GM21390 (cell line): ENCODE measurements around the gene SERPINB12.
A peak's percentile ranks its signal among the peaks of the same experiment; 100 is the strongest.

Source experiments
- ATAC-seq: cut with Tn5 transposase; IDR thresholded peaks from one replicate; pipeline ENCODE4 v1.9.1; 2021; ENCODE audit not compliant: unreplicated experiment

Gene SERPINB12

DNA sequence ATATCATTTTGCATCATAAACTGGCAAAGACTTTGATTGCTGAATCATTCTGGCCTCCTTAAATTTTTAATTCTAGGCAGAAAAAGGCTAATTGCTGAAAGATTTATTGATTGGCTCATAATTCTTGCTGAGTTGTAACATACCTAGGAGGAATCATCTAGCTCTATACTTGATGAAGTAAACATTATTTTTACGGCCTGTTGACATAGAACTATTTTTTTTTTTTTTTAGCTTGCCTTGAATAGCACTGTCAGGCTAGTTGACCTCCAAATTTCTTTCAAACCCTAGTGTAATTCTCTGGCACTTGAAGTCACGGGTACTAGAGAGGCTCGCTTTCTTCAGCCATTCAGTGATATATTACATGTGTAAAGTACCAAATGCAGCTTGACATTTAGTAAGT, 2.8 kb downstream of the SERPINB12 start:
- no peak for ATAC-seq

DNA sequence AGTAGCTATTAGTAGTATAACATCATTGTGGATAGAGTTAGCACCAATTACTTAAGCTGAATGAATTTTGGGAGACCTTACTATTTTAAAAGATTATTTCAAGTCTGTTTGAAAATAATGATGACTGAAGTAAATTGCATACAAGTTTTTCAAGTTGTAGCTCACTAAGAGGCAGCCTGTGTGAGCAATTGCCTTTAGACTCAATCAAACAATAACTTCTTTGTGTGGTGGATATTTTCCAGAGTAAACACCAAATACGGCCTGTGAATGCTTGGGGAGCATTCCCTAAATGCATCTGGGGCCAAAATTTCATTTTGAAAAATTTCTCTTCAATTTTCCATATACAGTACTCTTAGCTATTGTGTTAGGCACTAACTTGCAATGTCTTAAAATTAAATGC, 7.9 kb downstream of the SERPINB12 start:
- ATAC-seq, result no peak

DNA sequence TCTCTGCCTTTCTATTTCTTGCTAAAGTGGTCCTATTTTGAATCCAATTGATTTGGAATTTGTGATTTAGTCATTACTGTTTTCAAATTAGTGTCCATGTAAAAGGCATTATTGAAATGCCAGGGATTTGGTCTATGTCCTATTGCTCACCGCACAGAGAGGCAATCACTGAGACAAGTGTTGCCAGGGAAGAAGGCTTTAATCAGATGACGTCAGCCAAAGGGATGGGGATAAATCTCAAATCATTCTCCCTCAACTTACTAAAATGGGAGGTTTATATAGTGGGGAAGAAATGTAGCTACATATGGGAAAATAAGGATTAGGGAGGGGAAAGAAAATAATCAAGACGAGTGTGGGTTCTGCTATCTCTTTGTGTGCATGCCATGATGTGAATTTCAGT, 9.6 kb downstream of the SERPINB12 start:
- ATAC-seq, result no peak

DNA sequence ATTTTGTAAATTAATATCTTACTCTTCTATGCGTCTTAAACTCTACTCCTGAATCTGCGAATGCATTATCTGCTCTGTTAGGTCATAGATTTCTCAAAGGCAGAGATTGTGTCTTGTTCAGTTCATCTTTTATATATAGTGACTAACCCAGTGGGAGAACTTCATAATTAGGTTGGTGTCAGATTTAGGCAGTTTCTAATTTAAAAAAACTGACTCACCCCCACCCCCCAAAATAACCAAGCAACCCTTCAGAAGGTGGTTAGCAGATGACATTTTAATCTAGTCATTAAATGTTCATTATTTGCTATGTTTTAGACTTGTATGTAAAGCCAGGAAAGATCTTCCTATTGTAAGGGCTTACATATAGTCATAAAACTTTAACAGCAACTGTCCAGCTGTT, 10.4 kb downstream of the SERPINB12 start:
- ATAC-seq, result no peak

DNA sequence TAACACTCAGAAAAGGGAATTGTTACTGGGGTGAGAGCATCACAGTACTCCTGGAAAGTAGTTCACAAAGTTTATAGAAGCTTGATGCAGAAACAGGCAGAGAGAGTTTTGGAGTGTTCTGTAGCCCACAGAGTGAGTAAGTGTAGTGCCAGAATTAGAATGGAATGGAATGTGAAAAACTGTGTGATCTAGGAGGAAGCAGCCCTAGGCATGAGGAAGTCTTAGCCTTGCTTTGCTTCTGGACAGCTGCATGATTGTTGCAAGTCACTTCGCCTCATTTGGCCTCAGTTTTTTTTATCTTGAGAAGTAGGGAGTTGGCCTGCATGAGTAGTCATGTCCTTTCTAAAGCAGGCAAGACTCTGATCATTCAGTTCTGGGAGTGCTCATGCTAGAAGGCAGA, 10.9 kb downstream of the SERPINB12 start:
- ATAC-seq, result no peak

DNA sequence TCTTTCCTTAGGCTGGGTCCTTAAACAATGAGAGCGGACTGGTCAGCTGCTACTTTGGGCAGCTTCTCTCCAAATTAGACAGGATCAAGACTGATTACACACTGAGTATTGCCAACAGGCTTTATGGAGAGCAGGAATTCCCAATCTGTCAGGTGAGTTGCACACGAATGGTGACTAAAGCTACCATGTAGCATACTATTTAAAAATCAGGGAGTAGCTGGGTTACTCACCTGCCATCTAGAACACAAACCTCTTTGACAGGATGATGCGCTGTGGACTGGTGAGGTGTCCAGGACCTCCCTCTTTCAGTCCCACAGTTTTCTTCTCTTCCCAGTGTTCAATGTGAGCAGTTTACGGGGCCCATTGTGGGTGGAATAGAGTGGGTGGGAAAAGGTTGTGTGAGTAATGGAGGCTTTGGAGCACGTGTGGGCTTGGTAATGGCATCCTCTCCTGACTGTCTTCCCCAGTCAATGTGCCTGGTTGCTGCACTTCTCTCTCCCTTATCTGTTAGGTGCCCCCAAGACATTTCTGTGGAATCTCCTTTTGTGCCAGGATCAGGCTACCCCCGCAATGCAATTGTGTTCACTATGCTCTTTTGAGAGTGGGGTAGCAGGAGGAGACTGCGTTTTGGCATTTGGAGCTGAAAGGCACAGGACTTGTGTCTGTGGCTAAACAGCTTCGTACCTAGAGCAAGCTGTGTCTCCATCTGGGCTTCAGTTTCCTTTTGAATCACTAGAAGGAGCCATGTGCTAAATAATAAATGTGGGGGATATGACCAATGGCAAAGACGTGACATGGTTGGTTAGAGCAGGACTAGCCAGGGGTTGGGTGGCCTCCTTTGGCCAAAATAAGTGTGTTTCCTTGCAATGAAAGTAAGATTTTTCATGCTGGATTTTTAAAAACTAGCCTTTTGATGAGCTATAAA, 17.7 kb downstream of the SERPINB12 start:
- no peak for ATAC-seq

DNA sequence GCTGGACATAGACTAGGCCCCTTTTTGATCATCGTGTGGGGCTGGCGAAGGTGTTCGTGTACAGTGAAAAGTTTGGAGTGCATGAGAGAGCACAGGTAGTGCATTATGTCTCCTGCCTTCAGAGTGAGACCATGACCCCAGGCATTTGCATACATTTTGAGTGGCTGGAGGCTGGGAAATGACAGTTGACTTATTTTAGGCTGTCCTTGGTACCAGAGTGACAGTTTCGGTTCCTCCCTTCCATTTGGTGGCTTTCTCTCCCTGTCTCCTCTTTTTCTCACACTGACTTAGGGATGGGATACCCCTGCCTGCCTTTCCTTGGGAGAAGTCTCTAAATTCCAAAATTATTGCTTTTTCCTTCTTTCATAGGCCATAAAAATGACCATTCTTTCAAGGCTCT, 20.1 kb downstream of the SERPINB12 start:
- ATAC-seq, result peak; percentile 84

DNA sequence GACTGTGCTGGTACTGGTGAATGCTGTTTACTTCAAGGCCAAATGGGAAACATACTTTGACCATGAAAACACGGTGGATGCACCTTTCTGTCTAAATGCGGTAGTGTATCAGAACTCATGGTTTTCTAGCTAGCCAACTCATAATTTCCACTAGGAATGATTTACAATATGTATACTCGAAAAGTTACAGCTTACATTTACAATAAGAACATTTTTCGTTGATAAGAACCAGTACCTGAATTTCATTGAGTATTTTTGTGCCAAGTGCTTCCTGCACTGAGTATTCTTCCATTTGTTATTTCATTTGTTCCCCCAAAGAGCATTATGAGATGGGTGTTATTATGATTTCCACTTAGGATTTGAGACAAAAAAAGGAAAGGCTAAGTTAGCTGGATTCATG, 21.9 kb downstream of the SERPINB12 start:
- ATAC-seq, result no peak

DNA sequence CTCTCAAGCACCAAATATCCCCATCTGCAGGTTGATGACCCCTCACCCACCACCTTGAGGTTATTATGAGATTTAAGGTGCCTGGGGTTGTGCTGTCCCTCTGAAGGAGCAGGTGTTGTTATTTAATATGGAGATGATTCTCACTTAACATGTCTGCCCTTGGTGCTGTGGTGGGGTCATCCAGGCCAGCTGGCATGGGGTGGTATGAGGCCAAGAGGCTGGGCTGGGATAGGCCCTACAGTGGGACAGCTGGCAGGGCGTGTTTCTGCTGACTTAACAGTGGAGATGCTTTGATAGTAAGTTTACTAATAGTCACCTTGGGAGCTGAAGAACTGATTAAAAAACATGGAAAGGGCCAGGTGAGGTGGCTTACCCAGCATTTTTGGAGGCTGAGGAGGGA, 22.4 kb downstream of the SERPINB12 start:
- no peak for ATAC-seq

DNA sequence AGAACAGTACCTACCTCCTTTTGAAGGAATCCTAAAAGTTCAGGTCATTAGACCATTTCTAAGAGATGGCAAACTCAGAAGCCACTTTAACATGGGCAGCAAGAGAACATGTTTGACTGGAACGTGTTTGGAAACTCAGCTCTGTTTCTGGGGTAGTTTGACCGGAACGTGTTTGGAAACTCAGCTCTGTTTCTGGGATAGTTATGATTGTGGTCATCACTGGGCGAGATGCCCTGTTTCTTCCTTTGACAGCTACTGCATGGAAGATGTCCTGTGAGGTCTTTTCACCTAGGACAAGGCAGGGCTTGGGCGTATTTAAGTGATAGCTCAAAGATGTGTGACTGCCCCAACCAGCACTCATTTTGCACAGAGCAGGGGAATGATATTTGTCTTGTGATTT, 25.1 kb downstream of the SERPINB12 start:
- ATAC-seq, result no peak

DNA sequence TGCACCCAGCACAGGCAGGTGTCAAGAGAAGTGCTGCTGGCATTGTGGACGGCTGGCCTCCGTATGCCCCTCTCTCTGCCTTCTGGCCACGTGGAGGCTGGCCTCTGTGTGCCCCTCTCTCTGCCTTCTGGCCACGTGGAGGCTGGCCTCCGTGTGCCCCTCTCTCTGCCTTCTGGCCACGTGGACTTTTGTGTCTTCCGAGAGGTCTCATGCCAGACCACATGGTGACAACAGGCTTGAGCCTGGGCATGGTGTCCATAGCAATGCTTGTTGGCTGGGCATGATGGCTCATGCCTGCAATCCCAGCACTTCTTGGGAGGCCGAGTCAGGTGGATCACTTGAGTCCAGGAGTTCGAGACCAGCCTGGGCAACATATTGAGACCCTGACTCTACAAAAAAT, 25.7 kb downstream of the SERPINB12 start:
- ATAC-seq, result no peak

DNA sequence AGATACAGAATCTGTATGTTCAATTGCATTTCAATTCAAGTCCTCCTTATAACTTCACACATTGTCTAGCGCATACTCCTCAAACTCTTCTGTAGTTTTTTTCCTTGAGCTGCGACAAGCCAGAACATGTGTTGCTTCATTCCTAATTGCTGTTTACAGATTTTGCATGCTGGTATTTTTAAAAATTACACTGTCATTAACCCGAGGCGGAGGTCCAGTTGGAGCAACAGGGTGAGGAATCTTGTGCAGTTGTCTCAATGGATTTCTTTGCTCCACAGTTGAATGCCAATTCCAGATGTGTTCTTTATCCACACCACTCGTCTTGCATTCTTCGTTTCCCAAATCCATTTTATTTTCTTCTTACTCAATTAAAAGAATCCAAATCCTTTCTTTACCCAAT, 28.6 kb downstream of the SERPINB12 start:
- no peak for ATAC-seq

DNA sequence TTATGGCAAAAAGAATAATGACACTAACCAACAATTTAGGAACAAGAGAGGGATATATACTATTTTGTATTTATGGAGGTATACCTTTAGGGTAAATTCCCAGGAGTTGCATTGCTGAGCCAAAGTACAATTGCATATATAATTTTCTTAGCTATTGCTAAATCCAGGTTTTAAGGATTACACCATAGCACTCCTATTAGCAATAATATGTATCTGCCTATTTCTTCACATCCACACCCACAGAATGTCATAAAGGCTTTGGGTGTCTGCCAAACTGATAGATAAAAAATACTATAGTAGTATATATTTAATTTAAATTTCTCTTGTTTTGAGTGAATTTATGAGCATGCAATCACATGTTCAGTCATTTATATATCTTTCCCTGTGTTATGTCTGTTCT, 33.5 kb downstream of the SERPINB12 start:
- no peak for ATAC-seq

DNA sequence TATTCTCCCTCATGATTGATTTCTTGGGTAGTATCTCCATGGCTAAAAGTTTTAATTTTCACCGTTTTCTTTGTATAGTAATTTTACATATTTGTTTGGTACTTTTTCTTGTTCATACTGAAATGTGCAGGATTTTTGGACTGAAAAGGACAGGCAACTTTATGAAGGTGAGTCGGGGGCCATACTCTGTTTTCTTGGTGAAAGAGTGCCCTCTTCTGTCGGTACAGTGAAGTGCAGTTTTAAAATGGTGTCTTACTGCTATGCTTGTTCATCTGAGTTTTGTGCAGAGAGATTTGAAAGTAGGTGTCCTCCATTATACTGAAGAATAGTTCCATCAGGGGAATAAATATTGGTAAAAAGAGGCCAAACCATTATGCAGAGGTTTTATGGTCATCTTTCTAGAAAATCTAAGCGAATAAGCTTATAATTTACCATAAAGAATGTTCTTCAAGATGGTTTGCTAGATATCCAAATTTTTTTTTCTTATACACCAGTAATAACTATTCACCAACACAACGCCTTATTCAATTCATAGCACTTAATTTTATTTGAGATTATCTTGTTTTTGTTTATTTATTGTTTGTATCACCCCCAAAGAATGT, 36.3 kb downstream of the SERPINB12 start:
- ATAC-seq, result peak; percentile 83

DNA sequence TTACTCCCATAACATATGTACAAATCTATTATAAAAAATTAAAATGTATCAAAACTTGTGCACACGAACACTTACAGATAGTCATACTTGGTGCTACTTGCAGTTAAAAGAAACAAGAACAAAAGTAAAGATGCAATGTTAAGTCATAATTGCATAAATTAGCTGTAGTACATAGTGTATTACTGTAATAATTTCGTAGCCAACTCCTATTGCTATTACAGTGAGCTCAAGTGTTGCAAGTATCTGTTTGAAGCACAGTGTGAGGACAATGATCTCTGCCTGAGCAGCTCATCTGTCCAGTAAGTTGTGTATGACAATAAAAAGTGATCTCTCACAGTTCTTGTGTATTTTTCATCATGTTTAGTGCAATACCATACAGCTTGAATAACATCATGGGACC, 37.4 kb downstream of the SERPINB12 start:
- no peak for ATAC-seq

DNA sequence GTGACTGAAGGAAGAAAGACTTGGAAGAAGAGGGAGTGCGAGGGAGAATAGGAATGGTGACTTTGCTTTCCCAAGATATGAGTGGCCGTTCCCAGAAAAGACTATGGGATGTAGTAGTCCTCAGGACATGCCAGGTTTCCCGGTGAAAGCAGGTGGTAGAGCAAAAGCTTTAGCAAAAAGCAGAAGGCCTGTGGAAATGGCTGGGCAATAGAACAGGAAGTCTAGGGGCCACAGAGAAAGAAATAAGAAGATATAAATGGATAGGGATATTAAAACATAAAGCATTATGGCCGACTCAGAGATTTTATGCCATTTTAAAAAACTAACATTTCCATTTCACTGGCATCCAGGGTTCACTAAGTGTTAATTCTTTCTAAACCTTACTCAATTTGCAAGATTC, 43.8 kb downstream of the SERPINB12 start:
- ATAC-seq, result no peak

DNA sequence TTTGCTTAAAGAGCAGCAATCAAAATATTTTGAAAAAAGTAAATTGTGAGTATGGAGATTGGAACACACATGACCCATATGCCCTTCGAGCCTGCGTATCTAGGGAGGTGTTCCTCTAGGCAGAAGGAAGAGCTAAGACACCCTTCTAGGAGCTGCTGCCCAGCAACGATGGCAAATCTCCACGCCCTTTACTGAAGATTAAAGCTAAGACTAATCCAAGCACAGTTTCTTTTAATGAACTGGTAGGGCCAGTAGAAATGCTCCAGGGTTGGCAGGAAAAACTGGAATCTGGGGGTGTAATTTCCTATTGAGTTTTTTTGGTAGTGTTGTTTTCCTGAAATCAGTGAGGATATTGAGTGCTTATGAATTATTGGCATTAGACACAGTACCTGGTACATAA, 44.3 kb downstream of the SERPINB12 start:
- no peak for ATAC-seq

DNA sequence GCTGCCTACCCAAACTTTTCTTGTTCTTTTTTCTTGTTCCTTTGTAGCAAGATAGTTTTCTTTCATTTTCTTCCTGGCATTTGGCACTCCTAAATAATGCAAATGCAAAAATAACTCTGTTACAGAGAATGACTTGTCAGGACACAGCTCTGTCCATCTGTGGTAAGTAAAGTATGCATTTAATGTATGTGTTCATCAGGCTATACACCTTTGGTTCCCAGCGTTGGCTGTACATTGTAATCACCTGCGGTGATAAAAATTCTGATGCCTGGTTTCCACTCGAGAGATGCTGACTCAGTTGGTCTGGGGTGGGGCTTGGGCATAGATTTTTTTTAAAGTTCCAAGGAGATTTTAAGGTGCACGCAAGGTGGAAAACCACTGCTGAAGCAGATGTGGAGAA, 44.8 kb downstream of the SERPINB12 start, which contains the start of gene SERPINB13:
SERPINB13 (plus strand) TSS at position 378 of the 400 bp plus-strand sequence. CDS start 1,325 bp downstream, outside the sequence.
- no peak for ATAC-seq

DNA sequence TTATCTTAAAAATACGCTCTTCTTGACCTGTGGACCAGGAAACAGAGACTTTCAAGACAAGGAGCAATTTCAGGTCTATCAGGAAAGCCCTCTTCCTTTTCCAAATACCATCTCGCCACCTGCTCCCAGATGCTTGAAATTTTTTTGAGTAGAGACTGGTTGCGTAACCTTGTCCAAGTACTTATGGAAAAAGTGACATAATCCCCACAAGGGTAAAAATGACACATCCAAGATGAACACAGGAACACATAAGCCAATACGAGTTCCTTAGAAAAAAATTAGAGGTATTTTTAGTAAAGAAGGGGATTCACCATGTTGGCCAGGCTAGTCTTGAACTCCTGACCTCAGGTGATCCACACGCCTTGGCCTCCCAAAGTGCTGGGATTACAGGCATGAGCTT, 46.7 kb downstream of the SERPINB12 start:
- ATAC-seq, result no peak

DNA sequence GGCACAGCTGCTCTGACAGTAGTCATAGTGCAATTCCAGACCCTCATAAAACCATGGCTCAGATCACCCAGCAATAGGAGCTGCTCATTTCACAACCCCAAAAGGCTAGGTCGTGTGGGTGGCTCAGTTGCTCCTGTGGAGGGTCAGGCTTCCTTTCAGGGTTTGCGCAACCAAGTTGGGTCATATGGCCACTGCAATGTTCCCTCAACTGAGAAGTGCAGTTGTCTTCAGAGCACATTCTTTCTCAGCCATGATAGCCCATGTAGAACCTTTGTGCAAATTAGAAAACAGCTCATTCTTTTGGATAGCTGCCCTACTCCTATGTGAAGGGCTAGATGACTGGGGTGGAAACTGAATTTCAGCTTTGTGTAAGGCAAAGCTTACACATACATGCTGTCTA, 48.2 kb downstream of the SERPINB12 start:
- ATAC-seq, result no peak

DNA sequence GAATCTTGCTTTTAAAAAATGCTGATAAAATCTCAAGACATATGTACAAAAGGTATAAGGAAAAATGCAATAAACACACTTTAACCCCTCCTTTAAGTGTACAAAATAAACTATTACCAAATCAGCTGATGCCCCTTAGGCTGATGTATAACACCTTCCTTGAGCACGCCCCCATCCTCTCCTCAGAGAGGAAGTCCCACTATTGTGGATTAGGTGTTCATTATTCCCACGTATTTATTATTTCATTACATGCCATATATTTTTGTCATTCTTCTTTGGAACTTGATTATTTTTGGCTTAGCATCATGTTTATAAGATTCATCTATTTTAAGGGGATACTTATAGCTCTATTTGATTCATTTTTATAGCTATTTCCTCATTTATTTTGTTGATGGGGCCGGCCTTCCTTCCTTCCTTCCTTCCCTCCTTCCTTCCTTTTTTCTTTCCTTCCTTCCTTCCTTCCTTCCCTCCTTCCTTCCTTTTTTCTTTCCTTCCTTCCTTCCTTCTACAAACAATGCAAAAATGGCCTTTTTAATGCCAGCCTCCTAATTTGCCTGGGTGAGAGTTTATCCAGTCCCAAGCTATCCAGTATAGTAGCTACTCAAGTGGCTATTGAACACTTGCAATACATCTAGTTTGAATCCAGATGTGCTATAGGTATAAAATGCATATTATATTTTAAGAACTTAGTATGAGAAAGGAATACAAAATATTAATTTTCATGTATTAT, 49.0 kb downstream of the SERPINB12 start:
- ATAC-seq, result no peak

DNA sequence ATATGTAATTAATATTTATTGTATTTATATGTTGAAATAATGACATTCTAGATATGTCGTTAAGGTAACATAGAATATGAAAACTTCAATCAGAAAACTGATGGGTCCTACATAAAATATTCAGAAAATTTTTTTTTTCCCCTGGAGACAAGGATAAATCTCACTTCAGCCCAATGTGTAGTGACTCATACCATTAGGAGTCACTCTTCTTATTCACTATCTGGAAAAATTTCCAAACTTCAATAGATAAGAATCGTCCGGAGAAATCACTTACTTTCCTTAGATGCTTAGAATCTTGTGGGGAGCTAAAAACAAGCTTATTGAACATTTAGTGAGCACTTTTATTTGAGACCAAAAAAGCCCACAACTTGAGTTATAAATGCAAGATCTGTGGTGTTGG, 49.6 kb downstream of the SERPINB12 start:
- ATAC-seq, result no peak
